DMS53 treated with DMSO at 0.1 percent for 48 hours (cell line): ENCODE results near the gene EPHA2.

Experiments
- DNase-seq: peaks from one replicate; lab custom pipeline; 2025; ENCODE audit not compliant: unreplicated experiment; lab: John Stamatoyannopoulos, UW

EPHA2 gene

GRCh38 chr1:16095447-16095846 lies 60.4 kb downstream of the EPHA2 start:
- DNase-seq, result no peak

DNA sequence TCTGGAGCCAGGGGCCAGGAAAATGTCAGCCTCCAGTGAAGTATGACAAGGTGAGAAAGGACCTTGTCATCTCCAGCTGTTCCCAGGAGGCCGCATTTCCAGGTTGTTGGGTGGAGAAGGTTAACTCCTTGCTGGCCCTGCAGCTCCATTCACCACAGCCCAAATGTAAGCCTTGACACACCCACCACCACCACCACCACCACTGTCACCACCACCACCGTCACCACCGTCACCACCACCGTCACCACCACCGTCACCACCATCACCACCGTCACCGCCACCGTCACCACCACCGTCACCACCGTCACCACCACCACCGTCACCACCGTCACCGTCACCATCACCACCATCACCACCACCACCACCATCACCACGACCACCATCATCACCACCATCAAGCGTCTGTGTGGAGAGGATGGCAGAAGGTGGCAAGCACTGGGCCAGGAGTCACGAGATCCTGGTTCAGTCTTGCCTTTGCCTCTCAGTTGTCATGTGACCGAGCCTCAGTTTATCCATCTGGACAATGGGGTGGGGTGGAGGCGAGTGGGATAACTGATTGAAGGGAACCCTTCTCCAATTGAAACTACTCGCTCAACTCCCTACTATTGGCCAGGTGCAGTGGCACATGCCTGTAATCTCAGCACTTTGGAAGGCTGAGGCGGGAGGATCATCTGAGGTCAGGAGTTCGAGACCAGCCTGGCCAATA lies 61.3 kb downstream of the EPHA2 start:
- DNase-seq, result no peak

GRCh38 chr1:16093611-16094010 lies 62.3 kb downstream of the EPHA2 start:
- no peak for DNase-seq

- DNase-seq, result no peak
Measured at GRCh38 chr1:16092923-16093511, 62.9 kb downstream of the EPHA2 start.

DNA sequence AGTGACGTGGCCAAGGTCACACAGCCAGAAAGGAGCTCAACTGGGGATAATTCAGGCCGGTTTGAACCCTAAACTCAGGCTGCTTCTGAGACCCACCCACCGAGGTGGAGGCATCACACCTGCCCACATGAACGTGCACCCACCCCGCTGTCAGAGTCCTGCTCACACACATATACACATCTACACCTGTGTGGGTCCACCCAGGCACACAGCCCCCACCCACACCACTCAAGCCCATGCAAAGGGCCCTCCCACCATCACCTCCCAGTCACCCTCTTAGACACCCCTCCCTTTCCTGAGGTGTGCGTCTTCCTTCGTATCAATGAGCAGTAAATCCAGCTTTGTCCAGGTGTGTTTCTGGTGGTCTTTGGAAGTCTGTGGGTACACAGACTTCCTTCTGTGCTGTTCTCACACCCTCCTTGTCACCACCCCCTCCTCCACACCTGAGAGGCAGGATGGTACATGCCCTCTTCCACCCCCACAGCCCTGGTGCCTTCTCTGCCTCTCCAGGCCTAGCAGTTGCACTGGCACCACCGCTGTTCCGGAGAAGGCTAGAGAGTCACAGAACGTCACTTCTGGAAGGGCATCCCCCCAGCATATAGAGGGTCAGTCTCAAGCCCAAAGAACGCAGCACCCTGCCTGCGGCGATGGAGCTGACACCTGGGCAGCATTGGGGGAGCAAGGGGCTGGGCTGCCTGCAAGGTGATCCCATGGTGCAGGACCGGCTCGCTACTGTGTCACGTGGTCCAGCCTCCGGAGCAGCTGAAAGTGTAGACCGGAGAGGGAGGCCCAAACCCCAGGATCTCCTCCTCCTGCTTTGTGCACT lies 63.6 kb downstream of the EPHA2 start:
- DNase-seq, result no peak

GRCh38 chr1:16091296-16091695 lies 64.6 kb downstream of the EPHA2 start:
- DNase-seq, result peak; percentile 28

DNA sequence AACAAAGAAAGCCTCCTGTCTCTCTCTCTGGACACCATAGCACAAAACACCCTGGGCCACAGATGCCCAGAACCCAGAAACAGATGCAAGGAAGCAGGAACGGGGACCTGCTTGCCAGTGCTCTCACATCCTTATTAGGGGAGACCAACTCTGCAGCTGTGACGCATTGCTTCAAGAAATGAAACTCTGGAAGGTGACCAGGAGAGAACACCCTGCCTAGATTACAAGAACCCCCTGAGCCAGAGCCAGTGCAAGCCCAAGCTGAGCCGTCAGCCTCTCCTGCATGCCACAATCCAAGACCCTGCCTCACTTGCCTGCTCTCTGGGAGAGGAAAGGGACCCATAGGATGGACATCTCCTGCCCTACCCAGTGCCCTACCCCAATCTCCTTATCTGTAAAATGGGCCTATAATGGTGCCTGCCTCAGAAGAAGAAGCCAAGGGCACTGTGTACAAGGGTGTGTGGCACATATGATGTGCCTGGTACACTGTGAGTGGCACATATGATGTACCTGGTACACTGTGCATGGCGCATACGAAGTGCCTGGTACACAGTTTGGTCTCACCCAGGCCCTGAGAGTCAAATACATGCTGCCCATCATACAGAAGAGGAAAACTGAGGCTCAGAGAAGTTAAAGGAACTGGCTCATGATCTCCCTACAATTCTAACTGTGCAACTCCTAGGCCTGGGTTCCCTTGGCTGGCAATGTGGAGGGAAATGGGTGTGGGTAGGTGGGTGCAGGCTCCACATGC lies 65.6 kb downstream of the EPHA2 start:
- DNase-seq, result no peak

GRCh38 chr1:16088996-16089395 lies 66.9 kb downstream of the EPHA2 start:
- DNase-seq, result no peak

DNA sequence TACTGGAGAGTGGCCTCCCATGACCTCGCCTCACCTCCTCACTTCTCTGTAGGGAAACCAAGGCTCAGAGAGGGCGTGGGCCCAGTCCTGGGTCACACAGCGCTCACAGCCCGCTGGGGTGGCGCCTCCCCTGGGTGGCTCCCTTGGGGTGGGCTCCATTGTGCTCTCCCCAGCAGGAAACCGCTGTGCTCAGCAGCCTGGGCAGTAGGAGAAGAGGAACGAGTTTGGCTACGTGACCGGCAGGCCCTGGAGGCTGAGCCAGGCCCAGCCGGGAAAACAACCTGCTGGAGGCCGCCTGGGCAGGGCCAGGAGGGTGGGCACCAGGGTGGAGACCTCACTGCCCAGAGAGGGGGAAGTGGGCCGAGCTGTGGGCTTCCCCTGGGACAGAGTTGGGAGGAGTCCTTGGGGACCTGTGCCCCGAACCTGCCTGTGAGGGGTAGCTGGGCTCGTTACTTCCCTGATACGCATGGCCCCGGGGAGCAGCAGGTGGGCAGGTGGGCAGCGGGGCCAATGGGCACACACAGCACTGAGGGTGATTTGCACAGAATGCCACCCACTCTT lies 67.4 kb downstream of the EPHA2 start:
- DNase-seq, result no peak

DNA sequence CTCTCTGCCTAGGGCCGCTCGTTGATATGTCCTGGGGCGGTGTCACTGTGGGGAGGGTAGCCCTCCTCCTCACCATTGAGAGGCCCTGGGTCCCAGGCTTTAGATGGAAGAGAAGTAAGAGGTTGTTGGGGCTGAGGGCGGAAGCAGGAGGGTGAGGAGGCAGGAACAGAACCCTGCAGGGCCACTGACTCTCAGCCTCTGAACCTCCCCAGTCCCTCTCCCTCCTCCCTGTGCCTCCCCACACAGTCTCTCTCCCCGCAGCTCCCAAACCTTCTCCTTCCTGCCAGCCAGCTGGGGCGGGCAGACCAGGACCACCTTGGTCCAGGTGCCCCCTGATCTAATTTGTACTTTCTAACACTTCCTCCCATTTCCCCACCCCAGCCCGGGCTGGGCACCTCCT lies 68.1 kb downstream of the EPHA2 start:
- DNase-seq, result no peak

DNA sequence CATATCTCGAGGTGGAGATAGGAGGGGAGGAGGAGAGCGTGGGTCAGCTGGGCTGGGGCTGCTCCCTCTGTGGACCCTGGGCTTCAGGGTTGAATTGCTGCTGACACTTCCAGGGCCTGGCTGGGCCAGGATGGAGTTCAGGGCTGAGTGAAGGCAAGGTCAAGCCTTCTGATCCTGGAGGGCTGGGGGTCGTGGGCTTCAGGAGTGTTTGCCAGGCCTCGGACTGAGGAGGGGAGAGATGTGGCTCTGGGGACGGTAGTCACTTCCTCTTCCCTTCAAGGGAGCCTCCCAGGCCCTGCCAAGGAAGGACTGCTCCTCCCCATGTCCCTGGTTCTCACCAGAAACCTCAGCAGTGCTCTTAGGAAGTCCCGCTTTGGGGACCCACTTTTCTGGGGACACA lies 70.3 kb downstream of the EPHA2 start:
- no peak for DNase-seq

GRCh38 chr1:16083486-16083885 lies 72.4 kb downstream of the EPHA2 start:
- no peak for DNase-seq

GRCh38 chr1:16082283-16083038 lies 73.4 kb downstream of the EPHA2 start:
- DNase-seq, result no peak

DNA sequence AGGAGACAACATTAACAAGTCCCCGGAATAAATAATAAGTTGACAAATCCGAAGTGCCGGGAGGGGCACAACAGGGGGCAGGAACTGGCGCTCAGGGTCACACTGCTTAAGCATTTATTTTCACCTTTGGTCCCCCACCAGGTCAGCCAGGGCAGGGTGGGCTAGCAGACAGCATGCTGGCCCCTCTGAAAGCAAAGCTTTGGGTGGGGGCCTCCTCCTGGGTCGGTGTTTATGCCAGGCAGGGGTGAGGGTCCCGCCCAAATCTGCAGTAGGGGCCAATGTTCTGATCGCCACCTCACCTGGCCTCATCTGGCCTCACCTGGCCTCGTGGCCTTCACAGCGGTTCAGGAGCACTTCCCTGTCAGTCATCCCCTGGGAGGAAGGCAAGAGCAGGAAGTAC lies 74.2 kb downstream of the EPHA2 start:
- DNase-seq, result no peak

DNA sequence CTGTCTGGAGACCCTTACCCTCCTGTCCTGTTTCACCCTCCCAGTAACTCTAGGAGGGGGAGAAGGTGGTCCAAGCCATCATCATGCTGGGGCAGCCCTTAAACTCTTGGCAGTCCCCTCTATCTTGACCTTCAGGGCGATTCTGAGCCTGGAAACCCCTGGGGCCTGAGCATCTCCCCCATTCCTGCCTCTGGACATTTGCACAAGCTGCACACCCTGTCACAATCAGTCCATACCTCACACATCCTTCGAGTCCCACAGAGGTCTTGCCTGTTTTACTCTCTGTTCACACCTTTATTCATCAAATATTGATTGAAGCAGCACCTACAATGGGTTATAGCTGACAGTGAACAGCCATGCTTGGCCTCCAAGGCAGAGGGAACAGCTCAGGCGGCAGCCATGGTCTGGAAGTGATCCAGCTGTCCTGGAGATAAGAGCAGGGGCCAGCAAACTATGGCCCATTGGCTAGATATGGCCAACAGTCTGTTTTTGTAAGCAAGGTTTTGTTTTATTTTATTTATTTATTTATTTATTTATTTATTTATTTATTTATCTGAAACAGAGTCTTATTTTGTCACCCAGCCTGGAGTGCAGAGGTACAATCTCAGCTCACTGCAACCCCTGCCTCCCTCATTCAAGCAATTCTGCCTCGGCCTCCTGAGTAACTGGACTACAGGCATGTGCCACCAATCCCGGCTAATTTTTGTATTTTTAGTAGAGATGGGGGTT lies 75.3 kb downstream of the EPHA2 start:
- no peak for DNase-seq

GRCh38 chr1:16078925-16079656 lies 76.8 kb downstream of the EPHA2 start:
- DNase-seq, result peak; percentile 77

- no peak for DNase-seq
Measured at GRCh38 chr1:16077406-16078245, 78.2 kb downstream of the EPHA2 start.

GRCh38 chr1:16076865-16077238 lies 79.0 kb downstream of the EPHA2 start:
- DNase-seq, result no peak
